ENCODE data around the gene HERPUD1.

HERPUD1 gene

DNA sequence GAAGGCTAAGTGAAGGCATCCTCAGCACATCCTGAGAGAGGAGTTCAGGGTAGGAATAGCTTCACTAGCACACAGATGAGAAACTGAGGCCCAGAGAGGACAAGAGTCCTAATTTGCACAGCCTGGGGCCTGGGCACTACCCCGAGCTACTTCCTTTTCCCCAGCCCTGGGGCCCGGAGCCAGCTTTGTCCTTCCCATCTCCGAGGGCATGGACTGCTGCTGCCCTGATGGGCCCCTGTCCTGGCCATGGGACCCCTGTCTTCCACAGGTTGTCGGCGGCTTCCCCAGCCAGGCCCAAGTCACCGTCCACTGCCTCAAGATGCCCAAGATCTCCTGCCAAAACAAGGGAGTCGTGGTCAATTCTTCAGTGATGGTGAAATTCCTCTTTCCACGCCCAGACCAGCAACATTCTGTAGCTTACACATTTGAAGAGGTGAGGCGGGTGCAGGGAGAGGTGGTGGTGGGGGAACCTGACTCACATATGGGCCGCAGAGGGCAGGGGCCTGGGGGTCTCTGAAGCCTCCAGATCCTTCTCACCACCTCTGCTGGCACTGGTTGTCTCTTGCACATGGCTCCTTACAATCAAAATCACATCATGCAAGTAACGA lies 46.0 kb downstream of the HERPUD1 start:
- H3K9me3 ChIP-seq (ENCODE audit: control insufficient read depth in 2 of 2, low read length in 2 of 2): no peaks in the 10 kb centered on the region
- H3K4me3 ChIP-seq (ENCODE audit: low read length in 2 of 2): no peak overlapping the region
- H3K4me1 ChIP-seq (ENCODE audit: control insufficient read depth in 2 of 2, insufficient read depth in 2 of 2, low read length in 2 of 2): peaks cover under 1 to 3% of the 10 kb centered on the region in 2 donors
- no peak overlapping the region for H3K9ac ChIP-seq (ENCODE audit: low read depth in 1 of 2, low read length in 2 of 2)
- no peaks in the 10 kb centered on the region for H3K36me3 ChIP-seq (ENCODE audit: control insufficient read depth in 2 of 2, insufficient read depth in 2 of 2, low read length in 2 of 2)
- no peak overlapping the region for H3K27ac ChIP-seq (ENCODE audit: low read depth in 2 of 2, low read length in 2 of 2)
- H3K27me3 ChIP-seq (ENCODE audit: control insufficient read depth in 2 of 2, insufficient read depth in 2 of 2, low read length in 2 of 2): no peaks in the 10 kb centered on the region

- H3K4me1 ChIP-seq (ENCODE audit: control insufficient read depth in 2 of 2, insufficient read depth in 2 of 2, low read length in 2 of 2): peaks cover 16 to 22% of the 10 kb centered on the region in 2 donors
- no peak overlapping the region for H3K4me3 ChIP-seq (ENCODE audit: low read length in 2 of 2)
- no peak overlapping the region for H3K27ac ChIP-seq (ENCODE audit: low read depth in 2 of 2, low read length in 2 of 2)
- no peaks in the 10 kb centered on the region for H3K36me3 ChIP-seq (ENCODE audit: control insufficient read depth in 2 of 2, insufficient read depth in 2 of 2, low read length in 2 of 2)
- no peaks in the 10 kb centered on the region for H3K9me3 ChIP-seq (ENCODE audit: control insufficient read depth in 2 of 2, low read length in 2 of 2)
- peaks cover 0 to 1% of the 10 kb centered on the region in 2 donors for H3K27me3 ChIP-seq (ENCODE audit: control insufficient read depth in 2 of 2, insufficient read depth in 2 of 2, low read length in 2 of 2)
- no peak overlapping the region for H3K9ac ChIP-seq (ENCODE audit: low read depth in 1 of 2, low read length in 2 of 2)
Measured at GRCh38 chr16:56980201-56980535, 48.2 kb downstream of the HERPUD1 start.

DNA sequence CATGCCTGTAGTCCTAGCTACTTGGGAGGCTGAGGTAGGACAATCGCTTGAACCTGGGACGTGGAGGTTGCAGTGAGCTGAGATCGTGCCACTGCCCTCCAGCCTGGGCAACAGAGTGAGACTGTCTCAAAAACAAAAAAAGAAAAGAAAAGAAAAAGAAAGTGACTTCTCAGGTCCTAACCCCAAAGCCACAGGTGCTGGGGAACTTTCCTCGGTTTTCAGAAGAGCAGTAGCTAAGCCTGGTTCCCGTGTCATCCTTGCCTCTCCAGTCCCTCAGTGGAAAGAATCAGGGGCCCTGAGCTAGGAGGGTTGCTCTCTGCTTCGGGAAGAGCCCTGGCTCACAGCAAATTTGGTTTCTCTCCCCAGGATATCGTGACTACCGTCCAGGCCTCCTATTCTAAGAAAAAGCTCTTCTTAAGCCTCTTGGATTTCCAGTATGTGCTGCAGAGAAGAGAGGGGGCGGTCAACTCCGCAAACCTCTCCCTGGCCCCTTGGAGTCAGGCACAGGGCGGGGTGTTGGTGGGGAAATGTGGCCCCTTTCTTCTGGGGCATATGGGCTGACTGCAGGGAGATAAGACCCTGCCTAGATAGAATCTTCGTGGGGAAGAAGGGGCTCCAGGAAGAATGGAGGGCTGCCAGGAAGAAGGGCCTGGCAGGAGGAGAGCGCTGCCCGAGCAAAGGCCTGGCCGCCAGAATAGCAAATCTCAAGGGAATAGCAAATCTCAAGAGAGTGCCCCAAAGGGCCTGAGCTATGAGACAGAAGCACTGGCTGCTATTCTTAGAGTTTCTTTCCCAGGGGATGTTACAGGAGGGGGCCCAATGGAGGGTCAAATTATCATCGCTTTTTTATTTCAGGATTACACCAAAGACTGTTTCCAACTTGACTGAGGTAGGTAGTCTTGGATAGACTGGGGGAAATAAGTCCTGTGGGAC lies 49.1 kb downstream of the HERPUD1 start:
- Histone ChIP-seq H3K27ac (ENCODE audit: low read depth in 2 of 2, low read length in 2 of 2) (no peak overlapping the region), H3K36me3 (ENCODE audit: control insufficient read depth in 2 of 2, insufficient read depth in 2 of 2, low read length in 2 of 2) (no peaks in the 10 kb centered on the region), H3K27me3 (ENCODE audit: control insufficient read depth in 2 of 2, insufficient read depth in 2 of 2, low read length in 2 of 2) (peaks cover 0 to 1% of the 10 kb centered on the region in 2 donors), H3K4me1 (ENCODE audit: control insufficient read depth in 2 of 2, insufficient read depth in 2 of 2, low read length in 2 of 2) (peaks cover 23 to 26% of the 10 kb centered on the region in 2 donors), H3K9ac (ENCODE audit: low read depth in 1 of 2, low read length in 2 of 2) (no peak overlapping the region), H3K4me3 (ENCODE audit: low read length in 2 of 2) (no peak overlapping the region), H3K9me3 (ENCODE audit: control insufficient read depth in 2 of 2, low read length in 2 of 2) (no peaks in the 10 kb centered on the region)

DNA sequence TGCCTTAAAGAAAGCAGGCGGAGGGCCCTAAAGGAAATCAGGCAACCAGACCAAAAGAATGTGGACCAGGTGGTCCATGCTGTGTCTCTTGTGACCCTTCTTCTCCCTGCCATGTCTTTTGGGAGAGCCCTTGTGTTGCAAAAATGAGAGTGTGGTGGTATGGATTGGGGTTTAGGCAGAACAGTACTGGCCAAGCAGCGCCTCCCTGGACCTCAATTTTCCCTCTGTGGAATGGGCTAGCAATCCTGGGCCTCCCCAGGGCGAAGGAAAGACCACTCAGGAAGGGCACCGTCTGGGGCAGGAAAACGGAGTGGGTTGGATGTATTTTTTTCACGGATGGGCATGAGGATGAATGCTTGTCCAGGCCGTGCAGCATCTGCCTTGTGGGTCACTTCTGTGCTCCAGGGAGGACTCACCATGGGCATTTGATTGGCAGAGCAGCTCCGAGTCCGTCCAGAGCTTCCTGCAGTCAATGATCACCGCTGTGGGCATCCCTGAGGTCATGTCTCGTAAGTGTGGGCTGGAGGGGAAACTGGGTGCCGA lies 49.9 kb downstream of the HERPUD1 start:
- H3K4me1 ChIP-seq (ENCODE audit: control insufficient read depth in 2 of 2, insufficient read depth in 2 of 2, low read length in 2 of 2): peaks cover 23 to 26% of the 10 kb centered on the region in 2 donors
- peaks cover 0 to 1% of the 10 kb centered on the region in 2 donors for H3K27me3 ChIP-seq (ENCODE audit: control insufficient read depth in 2 of 2, insufficient read depth in 2 of 2, low read length in 2 of 2)
- no peak overlapping the region for H3K4me3 ChIP-seq (ENCODE audit: low read length in 2 of 2)
- H3K27ac ChIP-seq (ENCODE audit: low read depth in 2 of 2, low read length in 2 of 2): no peak overlapping the region
- H3K9me3 ChIP-seq (ENCODE audit: control insufficient read depth in 2 of 2, low read length in 2 of 2): no peaks in the 10 kb centered on the region
- no peaks in the 10 kb centered on the region for H3K36me3 ChIP-seq (ENCODE audit: control insufficient read depth in 2 of 2, insufficient read depth in 2 of 2, low read length in 2 of 2)
- H3K9ac ChIP-seq (ENCODE audit: low read depth in 1 of 2, low read length in 2 of 2): no peak overlapping the region

DNA sequence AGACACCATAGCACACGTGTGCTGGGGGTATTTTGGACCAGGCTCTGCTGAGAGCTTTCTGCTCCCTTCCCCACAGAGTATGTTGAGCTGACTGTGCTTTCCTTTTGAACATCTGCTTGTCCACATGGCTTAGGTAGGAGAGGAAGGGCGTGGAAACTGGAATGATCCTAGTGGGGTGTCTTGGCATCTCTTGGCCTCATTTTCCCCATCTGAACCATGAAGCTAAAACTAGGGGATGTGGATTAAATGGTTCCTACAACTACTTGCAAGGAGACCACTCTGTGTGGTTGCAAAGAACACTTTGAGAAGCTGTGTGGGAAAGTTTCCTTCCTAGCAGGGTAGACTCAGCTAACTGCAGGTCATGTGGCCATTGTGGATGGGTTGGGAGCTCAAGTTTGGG lies 50.8 kb downstream of the HERPUD1 start:
- Histone ChIP-seq H3K9ac (ENCODE audit: low read depth in 1 of 2, low read length in 2 of 2) (no peak overlapping the region), H3K4me3 (ENCODE audit: low read length in 2 of 2) (no peak overlapping the region), H3K4me1 (ENCODE audit: control insufficient read depth in 2 of 2, insufficient read depth in 2 of 2, low read length in 2 of 2) (peaks cover 23 to 26% of the 10 kb centered on the region in 2 donors), H3K36me3 (ENCODE audit: control insufficient read depth in 2 of 2, insufficient read depth in 2 of 2, low read length in 2 of 2) (no peaks in the 10 kb centered on the region), H3K27me3 (ENCODE audit: control insufficient read depth in 2 of 2, insufficient read depth in 2 of 2, low read length in 2 of 2) (peaks cover 0 to 1% of the 10 kb centered on the region in 2 donors), H3K9me3 (ENCODE audit: control insufficient read depth in 2 of 2, low read length in 2 of 2) (no peaks in the 10 kb centered on the region), H3K27ac (ENCODE audit: low read depth in 2 of 2, low read length in 2 of 2) (peak overlapping the region in 1 of 2 donors; percentile 46)

DNA sequence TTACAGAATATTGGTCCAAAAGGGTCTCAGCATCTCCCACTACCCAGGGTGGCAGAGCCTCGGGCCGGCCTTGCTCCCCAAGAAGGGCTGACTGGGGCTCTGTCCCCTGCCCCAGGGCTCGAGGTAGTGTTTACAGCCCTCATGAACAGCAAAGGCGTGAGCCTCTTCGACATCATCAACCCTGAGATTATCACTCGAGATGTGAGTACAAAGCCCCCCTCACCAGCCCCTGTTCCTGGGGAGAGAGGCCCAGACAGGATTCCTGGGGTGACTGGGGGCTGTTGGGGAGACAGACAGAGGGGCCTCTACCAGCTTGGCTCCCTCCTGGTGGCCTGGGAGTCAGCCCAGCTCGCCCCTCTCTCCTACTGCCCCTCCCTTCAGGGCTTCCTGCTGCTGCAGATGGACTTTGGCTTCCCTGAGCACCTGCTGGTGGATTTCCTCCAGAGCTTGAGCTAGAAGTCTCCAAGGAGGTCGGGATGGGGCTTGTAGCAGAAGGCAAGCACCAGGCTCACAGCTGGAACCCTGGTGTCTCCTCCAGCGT lies 51.3 kb downstream of the HERPUD1 start:
- Histone ChIP-seq H3K4me1 (ENCODE audit: control insufficient read depth in 2 of 2, insufficient read depth in 2 of 2, low read length in 2 of 2) (peaks cover 23 to 28% of the 10 kb centered on the region in 2 donors), H3K9me3 (ENCODE audit: control insufficient read depth in 2 of 2, low read length in 2 of 2) (no peaks in the 10 kb centered on the region), H3K4me3 (ENCODE audit: low read length in 2 of 2) (peak overlapping the region in 1 of 2 donors; percentile 5), H3K27ac (ENCODE audit: low read depth in 2 of 2, low read length in 2 of 2) (peak overlapping the region; percentile 46 to 58), H3K27me3 (ENCODE audit: control insufficient read depth in 2 of 2, insufficient read depth in 2 of 2, low read length in 2 of 2) (peaks cover 0 to 1% of the 10 kb centered on the region in 2 donors), H3K9ac (ENCODE audit: low read depth in 1 of 2, low read length in 2 of 2) (peak overlapping the region in 1 of 2 donors; percentile 23), H3K36me3 (ENCODE audit: control insufficient read depth in 2 of 2, insufficient read depth in 2 of 2, low read length in 2 of 2) (no peaks in the 10 kb centered on the region)

- H3K9me3 ChIP-seq (ENCODE audit: control insufficient read depth in 2 of 2, low read length in 2 of 2): no peaks in the 10 kb centered on the region
- no peak overlapping the region for H3K9ac ChIP-seq (ENCODE audit: low read depth in 1 of 2, low read length in 2 of 2)
- no peak overlapping the region for H3K27ac ChIP-seq (ENCODE audit: low read depth in 2 of 2, low read length in 2 of 2)
- H3K36me3 ChIP-seq (ENCODE audit: control insufficient read depth in 2 of 2, insufficient read depth in 2 of 2, low read length in 2 of 2): no peaks in the 10 kb centered on the region
- H3K4me3 ChIP-seq (ENCODE audit: low read length in 2 of 2): no peak overlapping the region
- H3K4me1 ChIP-seq (ENCODE audit: control insufficient read depth in 2 of 2, insufficient read depth in 2 of 2, low read length in 2 of 2): peaks cover 31 to 38% of the 10 kb centered on the region in 2 donors
- H3K27me3 ChIP-seq (ENCODE audit: control insufficient read depth in 2 of 2, insufficient read depth in 2 of 2, low read length in 2 of 2): peaks cover 0 to 1% of the 10 kb centered on the region in 2 donors
Measured at GRCh38 chr16:56984639-56985038, 52.7 kb downstream of the HERPUD1 start.

GRCh38 chr16:56985288-56985961 lies 53.5 kb downstream of the HERPUD1 start:
- Histone ChIP-seq H3K27ac (ENCODE audit: low read depth in 2 of 2, low read length in 2 of 2) (peak overlapping the region; percentile 48 to 67), H3K9me3 (ENCODE audit: control insufficient read depth in 2 of 2, low read length in 2 of 2) (no peaks in the 10 kb centered on the region), H3K36me3 (ENCODE audit: control insufficient read depth in 2 of 2, insufficient read depth in 2 of 2, low read length in 2 of 2) (no peaks in the 10 kb centered on the region), H3K4me1 (ENCODE audit: control insufficient read depth in 2 of 2, insufficient read depth in 2 of 2, low read length in 2 of 2) (peaks cover 37 to 45% of the 10 kb centered on the region in 2 donors), H3K9ac (ENCODE audit: low read depth in 1 of 2, low read length in 2 of 2) (peak overlapping the region in 1 of 2 donors; percentile 47), H3K4me3 (ENCODE audit: low read length in 2 of 2) (peak overlapping the region in 1 of 2 donors; percentile 3), H3K27me3 (ENCODE audit: control insufficient read depth in 2 of 2, insufficient read depth in 2 of 2, low read length in 2 of 2) (peaks cover 0 to 1% of the 10 kb centered on the region in 2 donors)

GRCh38 chr16:56985962-56986360 lies 54.0 kb downstream of the HERPUD1 start:
- no peaks in the 10 kb centered on the region for H3K36me3 ChIP-seq (ENCODE audit: control insufficient read depth in 2 of 2, insufficient read depth in 2 of 2, low read length in 2 of 2)
- peaks cover 42 to 50% of the 10 kb centered on the region in 2 donors for H3K4me1 ChIP-seq (ENCODE audit: control insufficient read depth in 2 of 2, insufficient read depth in 2 of 2, low read length in 2 of 2)
- H3K27ac ChIP-seq (ENCODE audit: low read depth in 2 of 2, low read length in 2 of 2): peak overlapping the region; percentile 48 to 67
- H3K9me3 ChIP-seq (ENCODE audit: control insufficient read depth in 2 of 2, low read length in 2 of 2): no peaks in the 10 kb centered on the region
- H3K27me3 ChIP-seq (ENCODE audit: control insufficient read depth in 2 of 2, insufficient read depth in 2 of 2, low read length in 2 of 2): peaks cover 0 to 1% of the 10 kb centered on the region in 2 donors
- H3K9ac ChIP-seq (ENCODE audit: low read depth in 1 of 2, low read length in 2 of 2): no peak overlapping the region
- H3K4me3 ChIP-seq (ENCODE audit: low read length in 2 of 2): no peak overlapping the region

Data from mucosa of rectum (tissue), 2 donors.